HepG2 (cell line): Measurements from ENCODE around the gene SASH1. TPM values are rescaled to one million over a fixed set of nuclear protein-coding genes. Genes with fewer than 3 reads are reported as not detected.

Experiments
- ATAC-seq: fragments of 200-7000 bp; cut with Tn5 transposase; 3 replicates; pipeline ENCODE4 v1.9.1; 2020; ENCODE audit warnings: mild to moderate bottlenecking, moderate library complexity
- BruUV-seq: library from RNA; stranded (reverse); fragments of 400-500 nt; replicated peaks from 2 replicates; lab custom pipeline; 2021; lab: Mats Ljungman, UMichigan
- CTCF ChIA-PET: fragments of 300-600 bp; formaldehyde crosslinking; extraction: SDS; loops from one replicate; lab custom pipeline; 2021; ENCODE audit warnings: low total read pairs, inconsistent platforms, low intra/inter-chr PET ratio; lab: Yijun Ruan, JAX
- POLR2A ChIA-PET: fragments of 350-600 bp; sonication (Branson Sonifier 250); formaldehyde crosslinking; loops from one replicate; lab custom pipeline; 2020; ENCODE audit warnings: antibody characterized with exemption, inconsistent platforms; lab: Yijun Ruan, JAX
- DNase-seq: peaks from one replicate; pipeline ENCODE4 v3.0.0-alpha.2; 2015; ENCODE audit warnings: low spot score
- FAIRE-seq: peaks from 3 replicates; lab custom pipeline; 2011; peaks lifted over from hg19 to GRCh38; lab: Jason Lieb, UNC
- H2AFZ ChIP-seq: one replicate; pipeline ENCODE4 v1.6.1; 2011; ENCODE audit warnings: low read length, inconsistent platforms
- H3K27ac ChIP-seq: fragments of 300-600 bp; 3 replicates; pipeline ENCODE4 v1.8.0; 2011; ENCODE audit warnings: mixed run types, mild to moderate bottlenecking, mixed read lengths, low read length, inconsistent platforms; ENCODE audit not compliant: insufficient read depth; ENCODE audit errors: extremely low read length
- H3K27me3 ChIP-seq, 2 experiments: fragments of 200-600 bp in 1 of 2; 2 replicates in 1 of 2; 3 replicates in 1 of 2; pipeline versions ENCODE4 v1.6.0 to v1.8.0; 2011; ENCODE audit warnings: low read length in 2 of 2, mild to moderate bottlenecking in 2 of 2, moderate library complexity in 2 of 2, inconsistent platforms in 1 of 2; ENCODE audit not compliant: insufficient read depth in 2 of 2, control insufficient read depth in 1 of 2
- H3K36me3 ChIP-seq, 2 experiments: fragments of 200-600 bp in 1 of 2; replicated peaks in 1 of 2; 2 replicates in 1 of 2; 3 replicates in 1 of 2; pipeline versions ENCODE4 v1.5.1 to v1.8.0; 2011; ENCODE audit warnings: low read length in 2 of 2, inconsistent platforms in 1 of 2; ENCODE audit not compliant: insufficient read depth in 2 of 2, control insufficient read depth in 1 of 2
- H3K4me1 ChIP-seq: 2 replicates; pipeline ENCODE4 v1.5.1; 2012; ENCODE audit warnings: low read length, inconsistent platforms; ENCODE audit not compliant: insufficient read depth
- H3K4me2 ChIP-seq: 2 replicates; pipeline ENCODE4 v1.6.0; 2011; ENCODE audit warnings: low read depth, low read length, inconsistent platforms
- H3K4me3 ChIP-seq, 3 experiments: fragments of 200-600 bp in 1 of 3; sonication (generic), shearing (Covaris generic) in 1 of 3; replicated peaks in 1 of 3; 2 replicates each; pipeline ENCODE4 v1.5.1; 2011 to 2016; ENCODE audit warnings: low read length in 3 of 3, inconsistent platforms in 2 of 3, low read depth in 2 of 3, mild to moderate bottlenecking in 2 of 3, control low read depth in 1 of 3, mixed read lengths in 1 of 3; ENCODE audit not compliant: insufficient read depth in 1 of 3
- H3K79me2 ChIP-seq: one replicate; pipeline ENCODE4 v1.6.1; 2011; ENCODE audit warnings: low read length, inconsistent platforms; ENCODE audit not compliant: insufficient read depth
- H3K9ac ChIP-seq: 2 replicates; pipeline ENCODE4 v1.6.0; 2011; ENCODE audit warnings: mild to moderate bottlenecking, low read depth, low read length, inconsistent platforms; ENCODE audit not compliant: insufficient read depth
- H3K9me3 ChIP-seq: 2 replicates; pipeline ENCODE4 v1.5.1; 2012; ENCODE audit warnings: mild to moderate bottlenecking, low read length
- H4K20me1 ChIP-seq: 2 replicates; pipeline ENCODE4 v1.6.0; 2011; ENCODE audit warnings: inconsistent platforms, mild to moderate bottlenecking, low read length, moderate library complexity; ENCODE audit not compliant: insufficient read depth
- CENPX ChIP-seq: sonication (generic); formaldehyde crosslinking; IDR thresholded peaks from 2 replicates; pipeline ENCODE4 v1.9.0; 2021; ENCODE audit warnings: mild to moderate bottlenecking, missing genetic modification reagents, moderate library complexity
- GTF2F1 ChIP-seq: fragments of 150-350 bp; IDR thresholded peaks from 2 replicates; pipeline ENCODE4 v1.6.1; 2014; ENCODE audit warnings: low read length
- MYC ChIP-seq: sonication (generic); formaldehyde crosslinking; IDR thresholded peaks from 2 replicates; pipeline ENCODE4 v1.9.0; 2021; ENCODE audit warnings: missing genetic modification reagents, borderline replicate concordance
- RCOR2 ChIP-seq: IDR thresholded peaks from 2 replicates; pipeline ENCODE4 v1.6.1; 2016; ENCODE audit warnings: missing biosample characterization, missing genetic modification reagents
- SNAPC4 ChIP-seq: sonication (generic); formaldehyde crosslinking; IDR thresholded peaks from 2 replicates; pipeline ENCODE4 v1.4.0; 2020; ENCODE audit warnings: mild to moderate bottlenecking, missing genetic modification reagents
- SOX13 ChIP-seq, 3 experiments: fragments of 450-650 bp in 1 of 3; sonication (generic) in 1 of 3; formaldehyde crosslinking in 1 of 3; IDR thresholded peaks in 2 of 3; conservative IDR thresholded peaks in 1 of 3; 2 replicates each; pipeline versions ENCODE4 v1.5.0 to v1.6.1; 2016 to 2020; ENCODE audit warnings: antibody characterized with exemption in 1 of 3, mild to moderate bottlenecking in 1 of 3, missing compliant biosample characterization in 1 of 3, missing genetic modification reagents in 1 of 3, moderate library complexity in 1 of 3
- ZBTB44 ChIP-seq: sonication (generic); formaldehyde crosslinking; IDR thresholded peaks from 2 replicates; pipeline ENCODE4 v1.4.0; 2020; ENCODE audit warnings: missing genetic modification reagents
- ZMYM4 ChIP-seq: sonication (generic); formaldehyde crosslinking; IDR thresholded peaks from 2 replicates; pipeline ENCODE4 v1.8.1; 2023; ENCODE audit warnings: mild to moderate bottlenecking, missing genetic modification reagents
- ZNF354B ChIP-seq: sonication (generic); formaldehyde crosslinking; IDR thresholded peaks from 2 replicates; pipeline ENCODE4 v1.8.0; 2022; ENCODE audit warnings: mild to moderate bottlenecking, missing genetic modification reagents
- ZNF609 ChIP-seq: sonication (generic); formaldehyde crosslinking; IDR thresholded peaks from 2 replicates; pipeline ENCODE4 v1.4.0; 2020; ENCODE audit warnings: mild to moderate bottlenecking, missing genetic modification reagents, borderline replicate concordance
- ZNF7 ChIP-seq: IDR thresholded peaks from 2 replicates; pipeline ENCODE4 v1.6.1; 2016; ENCODE audit warnings: missing biosample characterization, missing genetic modification reagents
- WGBS: methylation state at CpG from one replicate; pipeline ENCODE4 v1.1.6; 2017; ENCODE audit warnings: low lambda C conversion rate; 5-methylcytosine and 5-hydroxymethylcytosine counted together
- in situ Hi-C: cut with HindIII; loops from 2 replicates; pipeline ENCODE4 v1.10.0; 2017; ENCODE audit warnings: low pct_unique_long_range_greater_than_20kb; ENCODE audit not compliant: extremely low pct_ligation_motif_present
- intact Hi-C: fragments of 100-400 bp; cut with micrococcal nuclease; formaldehyde crosslinking; loops from one replicate; pipeline ENCODE4 v1.10.0; 2022; ENCODE audit not compliant: unreplicated experiment
- polyA plus RNA-seq, 8 experiments: library from polyadenylated mRNA; depleted of rRNA in 3 of 8; stranded (reverse) in 7 of 8; unstranded in 1 of 8; fragments of >200 nt; fragmentation: Illumina TruSeq in 4 of 8; extraction: Trizol in 4 of 8; gene quantifications; 2 replicates each; pipeline versions ENCODE4 v1.2.1 to v1.2.3, GENCODE V29; 2011 to 2016; ENCODE audit warnings: low read depth in 4 of 8, missing spikeins in 1 of 8, mixed read lengths in 1 of 8; ENCODE audit not compliant: insufficient read depth in 1 of 8
- total RNA-seq, 5 experiments: library from RNA; depleted of rRNA; stranded (reverse); fragments of >200 nt; fragmentation: Illumina TruSeq; extraction: Trizol; gene quantifications; 2 replicates each; pipeline ENCODE4 v1.2.3, GENCODE V29; 2016; ENCODE audit warnings: low read depth in 1 of 5

SASH1 gene
- total and polyA plus RNA-seq, 2 of the 13 experiments (the other 11 are each of a cell fraction or from before 2014, with no cell fraction given): 7.5 to 8.2 TPM

- ChIA-PET POLR2A (no interaction called here), CTCF (no interaction called here)
- Histone ChIP-seq H3K36me3 (no peaks in the 10 kb centered on the region), H3K4me2 (no peak overlapping the region), H4K20me1 (no peaks in the 10 kb centered on the region), H3K4me1 (no peaks in the 10 kb centered on the region), H3K27ac (no peak overlapping the region), H3K79me2 (no peaks in the 10 kb centered on the region), H2AFZ (no peak overlapping the region), H3K27me3 (no peaks in the 10 kb centered on the region), H3K9ac (no peak overlapping the region), H3K9me3 (no peaks in the 10 kb centered on the region), H3K4me3 (no peak overlapping the region)
- intact Hi-C loops (no loop called here), in situ Hi-C loops (no loop called here)
- FAIRE-seq (no peak), ATAC-seq (no peak), DNase-seq (no peak)
- WGBS: 98% methylated on average over 4 of the region's 4 CpGs
- no TSS peak for BruUV-seq
- no peak for TF ChIP-seq ZNF354B (CRISPR knock-in tag)
- no peak for TF ChIP-seq SOX13 (IDR thresholded peaks at IDR 0.05)
- no peak for TF ChIP-seq SOX13 (CRISPR knock-in tag; conservative IDR thresholded peaks at IDR 0.05 in 1 of 2, IDR thresholded peaks at IDR 0.05 in 1 of 2)
- no peak for TF ChIP-seq CENPX (CRISPR knock-in tag)
- TF ChIP-seq GTF2F1: no peak
- TF ChIP-seq ZNF7 (CRISPR knock-in tag): no peak
- no peak for TF ChIP-seq ZMYM4 (CRISPR knock-in tag)
- TF ChIP-seq MYC (CRISPR knock-in tag): no peak
- no peak for TF ChIP-seq ZBTB44
- TF ChIP-seq SNAPC4 (CRISPR knock-in tag): no peak
- TF ChIP-seq ZNF609 (CRISPR knock-in tag): no peak
- no peak for TF ChIP-seq RCOR2 (CRISPR knock-in tag)
Measured at GRCh38 chr6:148415511-148416260, 73.0 kb downstream of the SASH1 start.
